ENCODE measurements around the gene NRXN2. TPM values are rescaled to one million over a fixed set of nuclear protein-coding genes. Genes with fewer than 3 reads are reported as not detected.

Gene NRXN2
- total and polyA plus RNA-seq, 2 donors (not counting 3 experiments of a cell fraction or from before 2014, with no cell fraction given) = not detected

- Histone ChIP-seq H3K9ac (replicated peaks; ENCODE audit: extremely low read depth, insufficient read depth, low read length) (no peak overlapping the region), H3K4me2 (ENCODE audit: insufficient read depth, low read length) (no peak overlapping the region), H3K9me1 (replicated peaks; ENCODE audit: control insufficient read depth, extremely low read depth, insufficient read depth, low read length) (no peaks in the 10 kb centered on the region), H3K36me3 (ENCODE audit: control insufficient read depth in 2 of 2, extremely low read depth in 1 of 2, insufficient read depth in 2 of 2, low read length in 2 of 2) (peaks cover 38 to 49% of the 10 kb centered on the region in 2 experiments), H2AFZ (ENCODE audit: low read depth, low read length) (no peak overlapping the region), H3K79me2 (ENCODE audit: control insufficient read depth, insufficient read depth, low read length) (peaks cover 23% of the 10 kb centered on the region), H3K9me3 (replicated peaks; ENCODE audit: control insufficient read depth, insufficient read depth, low read length) (no peaks in the 10 kb centered on the region), H3K4me3 (replicated peaks in 1 of 3; ENCODE audit: insufficient read depth in 1 of 3, low read depth in 1 of 3, low read length in 3 of 3) (no peak overlapping the region), H3K27ac (ENCODE audit: insufficient read depth, low read depth, low read length) (peak overlapping the region; percentile 1), H3K4me1 (ENCODE audit: control insufficient read depth, extremely low read depth, insufficient read depth, low read length) (peaks cover 20% of the 10 kb centered on the region), H3K27me3 (ENCODE audit: control insufficient read depth in 2 of 2, insufficient read depth in 2 of 2, low read length in 2 of 2) (no peaks in the 10 kb centered on the region), H4K20me1 (replicated peaks; ENCODE audit: control insufficient read depth, extremely low read depth, insufficient read depth, low read length) (peaks cover 3% of the 10 kb centered on the region)
- intact Hi-C loops (cut with micrococcal nuclease) = no loop called here
- FAIRE-seq = no peak
- no TSS peak for BruUV-seq (replicated peaks)
- TF ChIP-seq POLR2AphosphoS5 (IDR thresholded peaks at IDR 0.05; ENCODE audit: insufficient read depth, low read depth, low read length) (peak; percentile 9), MYC (IDR thresholded peaks at IDR 0.05; ENCODE audit: low read depth, low read length) (no peak)
- dilution Hi-C loops (cut with MboI; ENCODE audit: extremely low pct_ligation_motif_present, low sequenced_read_pairs) = no loop called here
- CTCF ChIA-PET = interaction anchor here (1.0 to 2.6 kb wide), 5 partner anchors 9 to 75 kb away, joined by 3 to 12 read pairs (median 6); partner anchors contain the start of gene SF1
- no peak for DNase-seq (ENCODE audit: low read depth, low spot score)
- POLR2A ChIA-PET = interaction anchor here (0.6 to 1.1 kb wide), 2 partner anchors 9 to 15 kb away, joined by 4 to 8 read pairs; partner anchors contain the start of gene SF1
These were observed 40.6 kb upstream of the NRXN2 start for GRCh38 chr11:64763526-64764039.

GRCh38 chr11:64762674-64763525 is 39.9 kb upstream of the NRXN2 start:
- Histone ChIP-seq H3K27me3 (ENCODE audit: control insufficient read depth in 2 of 2, insufficient read depth in 2 of 2, low read length in 2 of 2) (no peaks in the 10 kb centered on the region), H3K79me2 (ENCODE audit: control insufficient read depth, insufficient read depth, low read length) (peaks cover 17% of the 10 kb centered on the region), H3K4me3 (replicated peaks in 1 of 3; ENCODE audit: insufficient read depth in 1 of 3, low read depth in 1 of 3, low read length in 3 of 3) (no peak overlapping the region), H3K4me2 (ENCODE audit: insufficient read depth, low read length) (no peak overlapping the region), H3K4me1 (ENCODE audit: control insufficient read depth, extremely low read depth, insufficient read depth, low read length) (peaks cover 20% of the 10 kb centered on the region), H4K20me1 (replicated peaks; ENCODE audit: control insufficient read depth, extremely low read depth, insufficient read depth, low read length) (peaks cover 3% of the 10 kb centered on the region), H2AFZ (ENCODE audit: low read depth, low read length) (no peak overlapping the region), H3K9me1 (replicated peaks; ENCODE audit: control insufficient read depth, extremely low read depth, insufficient read depth, low read length) (no peaks in the 10 kb centered on the region), H3K36me3 (ENCODE audit: control insufficient read depth in 2 of 2, extremely low read depth in 1 of 2, insufficient read depth in 2 of 2, low read length in 2 of 2) (peaks cover 31 to 42% of the 10 kb centered on the region in 2 experiments), H3K9me3 (replicated peaks; ENCODE audit: control insufficient read depth, insufficient read depth, low read length) (no peaks in the 10 kb centered on the region), H3K9ac (replicated peaks; ENCODE audit: extremely low read depth, insufficient read depth, low read length) (no peak overlapping the region), H3K27ac (ENCODE audit: insufficient read depth, low read depth, low read length) (peak overlapping the region; percentile 1)
- CTCF ChIA-PET = interaction anchor here (1.0 to 2.6 kb wide), 5 partner anchors 10 to 74 kb away, joined by 3 to 12 read pairs (median 5); partner anchors contain the start of gene SF1
- intact Hi-C loops (cut with micrococcal nuclease) = no loop called here
- BruUV-seq (replicated peaks) = no TSS peak
- POLR2A ChIA-PET = interaction anchor here (0.6 to 1.1 kb wide), 2 partner anchors 9 to 16 kb away, joined by 4 to 8 read pairs; partner anchors contain the start of gene SF1
- FAIRE-seq (peak; percentile 95), DNase-seq (ENCODE audit: low read depth, low spot score) (peak; percentile 66)
- dilution Hi-C loops (cut with MboI; ENCODE audit: extremely low pct_ligation_motif_present, low sequenced_read_pairs) = no loop called here
- no peak for TF ChIP-seq EZH2 (IDR thresholded peaks at IDR 0.05; ENCODE audit: borderline replicate concordance, low read depth, low read length, severe bottlenecking)
- peak; percentile 17 for TF ChIP-seq POLR2AphosphoS5 (IDR thresholded peaks at IDR 0.05; ENCODE audit: insufficient read depth, low read depth, low read length)
- TF ChIP-seq JUN (IDR thresholded peaks at IDR 0.05; ENCODE audit: borderline replicate concordance, insufficient read depth, insufficient read length, low read depth) = no peak

Data from endothelial cell of umbilical vein (primary cell).